Measurements from ENCODE around the gene SNX30. TPM values are rescaled to one million over a fixed set of nuclear protein-coding genes. Genes with fewer than 3 reads are reported as not detected.
A peak's percentile ranks its signal among the peaks of the same experiment; 100 is the strongest.

The SNX30 gene
- total and polyA plus RNA-seq, 4 donors, result 1.8 to 13.5 (median 6.5) TPM

DNA sequence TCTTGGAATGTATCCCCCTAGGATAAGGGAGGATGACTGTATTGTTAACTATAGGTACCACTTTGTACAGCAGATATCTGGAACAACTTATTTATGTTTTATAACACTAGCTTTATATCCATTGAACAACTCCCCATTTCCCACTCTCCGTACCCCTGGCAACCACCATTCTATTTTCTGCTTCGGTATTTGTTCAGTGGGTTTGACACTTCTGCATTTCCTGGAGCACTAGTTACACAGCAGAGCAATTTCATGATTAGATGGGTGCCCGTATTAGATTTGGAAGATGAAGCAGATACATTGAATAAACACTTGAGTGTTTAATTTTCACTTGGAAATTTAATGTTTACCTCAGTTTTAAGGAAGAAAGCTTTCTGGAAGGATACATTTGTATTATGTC is 72.7 kb downstream of the SNX30 start (continued):
- no peak for TF ChIP-seq YY1 (IDR thresholded peaks at IDR 0.05)
- TF ChIP-seq NR2F2 (IDR thresholded peaks at IDR 0.05), result no peak

DNA sequence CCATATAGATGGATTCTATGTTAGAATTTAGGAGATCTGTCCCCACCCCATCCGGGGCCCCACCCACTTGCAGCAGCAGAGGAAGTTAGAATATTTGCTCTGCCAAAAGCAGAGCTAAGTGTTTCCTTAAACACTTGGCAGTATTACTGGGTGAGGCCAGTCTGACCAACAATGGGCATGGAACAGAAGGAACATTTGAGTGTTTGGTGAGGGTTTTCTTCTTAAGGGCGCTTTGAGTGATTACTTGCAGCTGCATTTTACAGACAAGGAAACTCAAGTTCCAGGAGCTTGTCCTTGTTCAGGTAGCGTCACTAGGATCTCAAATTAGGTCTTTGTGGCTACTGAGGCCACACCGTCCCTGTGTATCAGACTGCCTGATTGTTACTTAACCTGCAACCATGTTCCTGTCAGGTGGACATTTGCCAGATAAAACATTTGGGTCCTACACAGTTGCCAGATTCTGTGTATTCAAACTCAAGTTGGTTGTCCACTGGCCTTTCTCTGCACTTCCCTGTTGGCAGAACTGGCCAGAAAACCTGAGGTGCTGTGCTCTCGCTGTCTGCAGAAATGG is 80.8 kb downstream of the SNX30 start:
- no peak overlapping the region for H3K9ac ChIP-seq (ENCODE audit: low read depth in 1 of 2, low read length in 2 of 2)
- peak; percentile 77 for TF ChIP-seq YY1 (IDR thresholded peaks at IDR 0.05)
- TF ChIP-seq SP1 (IDR thresholded peaks at IDR 0.05), result peak; percentile 39
- peak in 1 of 2 donors; percentile 5 for TF ChIP-seq RAD21 (IDR thresholded peaks at IDR 0.05)
- TF ChIP-seq, protein P1, sequence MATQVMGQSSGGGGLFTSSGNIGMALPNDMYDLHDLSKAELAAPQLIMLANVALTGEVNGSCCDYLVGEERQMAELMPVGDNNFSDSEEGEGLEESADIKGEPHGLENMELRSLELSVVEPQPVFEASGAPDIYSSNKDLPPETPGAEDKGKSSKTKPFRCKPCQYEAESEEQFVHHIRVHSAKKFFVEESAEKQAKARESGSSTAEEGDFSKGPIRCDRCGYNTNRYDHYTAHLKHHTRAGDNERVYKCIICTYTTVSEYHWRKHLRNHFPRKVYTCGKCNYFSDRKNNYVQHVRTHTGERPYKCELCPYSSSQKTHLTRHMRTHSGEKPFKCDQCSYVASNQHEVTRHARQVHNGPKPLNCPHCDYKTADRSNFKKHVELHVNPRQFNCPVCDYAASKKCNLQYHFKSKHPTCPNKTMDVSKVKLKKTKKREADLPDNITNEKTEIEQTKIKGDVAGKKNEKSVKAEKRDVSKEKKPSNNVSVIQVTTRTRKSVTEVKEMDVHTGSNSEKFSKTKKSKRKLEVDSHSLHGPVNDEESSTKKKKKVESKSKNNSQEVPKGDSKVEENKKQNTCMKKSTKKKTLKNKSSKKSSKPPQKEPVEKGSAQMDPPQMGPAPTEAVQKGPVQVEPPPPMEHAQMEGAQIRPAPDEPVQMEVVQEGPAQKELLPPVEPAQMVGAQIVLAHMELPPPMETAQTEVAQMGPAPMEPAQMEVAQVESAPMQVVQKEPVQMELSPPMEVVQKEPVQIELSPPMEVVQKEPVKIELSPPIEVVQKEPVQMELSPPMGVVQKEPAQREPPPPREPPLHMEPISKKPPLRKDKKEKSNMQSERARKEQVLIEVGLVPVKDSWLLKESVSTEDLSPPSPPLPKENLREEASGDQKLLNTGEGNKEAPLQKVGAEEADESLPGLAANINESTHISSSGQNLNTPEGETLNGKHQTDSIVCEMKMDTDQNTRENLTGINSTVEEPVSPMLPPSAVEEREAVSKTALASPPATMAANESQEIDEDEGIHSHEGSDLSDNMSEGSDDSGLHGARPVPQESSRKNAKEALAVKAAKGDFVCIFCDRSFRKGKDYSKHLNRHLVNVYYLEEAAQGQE (IDR thresholded peaks at IDR 0.05), result peak; percentile 36
- no peak for TF ChIP-seq EGR1 (IDR thresholded peaks at IDR 0.05; ENCODE audit: low read depth in 2 of 2)
- TF ChIP-seq, protein P2, sequence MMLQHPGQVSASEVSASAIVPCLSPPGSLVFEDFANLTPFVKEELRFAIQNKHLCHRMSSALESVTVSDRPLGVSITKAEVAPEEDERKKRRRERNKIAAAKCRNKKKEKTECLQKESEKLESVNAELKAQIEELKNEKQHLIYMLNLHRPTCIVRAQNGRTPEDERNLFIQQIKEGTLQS (IDR thresholded peaks at IDR 0.05), result no peak
- TF ChIP-seq NR2F2 (IDR thresholded peaks at IDR 0.05), result no peak
- no peak for TF ChIP-seq HNF4G (IDR thresholded peaks at IDR 0.05)
- peak; percentile 42 for TF ChIP-seq FOXA2 (IDR thresholded peaks at IDR 0.05)
- TF ChIP-seq FOXA1 (IDR thresholded peaks at IDR 0.05), result peak; percentile 36
- TF ChIP-seq, protein P3, sequence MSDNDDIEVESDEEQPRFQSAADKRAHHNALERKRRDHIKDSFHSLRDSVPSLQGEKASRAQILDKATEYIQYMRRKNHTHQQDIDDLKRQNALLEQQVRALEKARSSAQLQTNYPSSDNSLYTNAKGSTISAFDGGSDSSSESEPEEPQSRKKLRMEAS (IDR thresholded peaks at IDR 0.05), result no peak
- peak in 1 of 2 donors; percentile 49 for TF ChIP-seq HNF4A (conservative IDR thresholded peaks at IDR 0.05)
- peak in 1 of 2 donors; percentile 53 for TF ChIP-seq RXRA (IDR thresholded peaks at IDR 0.05)
- TF ChIP-seq TAF1 (conservative IDR thresholded peaks at IDR 0.05), result no peak
- WGBS, result 45% methylated on average over 5 of the region's 5 CpGs
- no peaks in the 10 kb centered on the region for H3K9me3 ChIP-seq (ENCODE audit: control insufficient read depth in 4 of 4, low read length in 3 of 4)
- H3K36me3 ChIP-seq (ENCODE audit: control insufficient read depth in 4 of 4, insufficient read depth in 3 of 4, low read depth in 1 of 4, low read length in 3 of 4), result no peaks in the 10 kb centered on the region
- H3K27me3 ChIP-seq (ENCODE audit: control insufficient read depth in 4 of 4, insufficient read depth in 4 of 4, low read length in 3 of 4), result no peaks in the 10 kb centered on the region
- H3K27ac ChIP-seq (ENCODE audit: low read depth in 1 of 2, low read length in 2 of 2), result peak overlapping the region; percentile 11 to 13
- peaks cover 3 to 21% (median 10%) of the 10 kb centered on the region in 4 donors for H3K4me1 ChIP-seq (ENCODE audit: control insufficient read depth in 4 of 4, insufficient read depth in 4 of 4, low read length in 3 of 4)
- H3K4me3 ChIP-seq (ENCODE audit: low read depth in 1 of 3, low read length in 3 of 3), result no peak overlapping the region
- DNase-seq (ENCODE audit: low spot score), result no peak

DNA sequence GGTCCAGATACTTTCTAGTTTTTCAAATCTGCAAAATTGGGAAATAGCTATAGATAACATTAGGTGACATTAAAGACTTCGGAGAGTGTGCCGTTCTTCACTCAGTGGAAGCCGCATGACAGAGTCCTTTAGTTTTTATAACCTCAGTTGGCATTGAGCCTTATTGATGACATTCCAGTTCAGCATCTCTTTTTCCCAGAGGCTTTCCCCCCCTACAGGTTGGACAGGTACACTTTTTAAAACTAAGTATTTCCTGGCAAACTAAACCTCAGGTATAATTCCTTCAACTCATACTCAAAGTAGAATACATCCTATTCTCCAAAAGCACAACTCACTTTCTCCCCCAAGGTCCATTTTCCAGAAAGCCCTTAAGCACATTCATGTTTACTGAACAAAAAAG is 81.4 kb downstream of the SNX30 start:
- 38% methylated on average over 3 of the region's 3 CpGs for WGBS
- H3K9ac ChIP-seq (ENCODE audit: low read depth in 1 of 2, low read length in 2 of 2), result no peak overlapping the region
- no peaks in the 10 kb centered on the region for H3K9me3 ChIP-seq (ENCODE audit: control insufficient read depth in 4 of 4, low read length in 3 of 4)
- TF ChIP-seq, protein P4, sequence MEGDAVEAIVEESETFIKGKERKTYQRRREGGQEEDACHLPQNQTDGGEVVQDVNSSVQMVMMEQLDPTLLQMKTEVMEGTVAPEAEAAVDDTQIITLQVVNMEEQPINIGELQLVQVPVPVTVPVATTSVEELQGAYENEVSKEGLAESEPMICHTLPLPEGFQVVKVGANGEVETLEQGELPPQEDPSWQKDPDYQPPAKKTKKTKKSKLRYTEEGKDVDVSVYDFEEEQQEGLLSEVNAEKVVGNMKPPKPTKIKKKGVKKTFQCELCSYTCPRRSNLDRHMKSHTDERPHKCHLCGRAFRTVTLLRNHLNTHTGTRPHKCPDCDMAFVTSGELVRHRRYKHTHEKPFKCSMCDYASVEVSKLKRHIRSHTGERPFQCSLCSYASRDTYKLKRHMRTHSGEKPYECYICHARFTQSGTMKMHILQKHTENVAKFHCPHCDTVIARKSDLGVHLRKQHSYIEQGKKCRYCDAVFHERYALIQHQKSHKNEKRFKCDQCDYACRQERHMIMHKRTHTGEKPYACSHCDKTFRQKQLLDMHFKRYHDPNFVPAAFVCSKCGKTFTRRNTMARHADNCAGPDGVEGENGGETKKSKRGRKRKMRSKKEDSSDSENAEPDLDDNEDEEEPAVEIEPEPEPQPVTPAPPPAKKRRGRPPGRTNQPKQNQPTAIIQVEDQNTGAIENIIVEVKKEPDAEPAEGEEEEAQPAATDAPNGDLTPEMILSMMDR (IDR thresholded peaks at IDR 0.05; ENCODE audit: low read depth, low read length, missing input control), result peak; percentile 1
- no peak for TF ChIP-seq TAF1 (conservative IDR thresholded peaks at IDR 0.05)
- H3K27me3 ChIP-seq (ENCODE audit: control insufficient read depth in 4 of 4, insufficient read depth in 4 of 4, low read length in 3 of 4), result no peaks in the 10 kb centered on the region
- H3K4me1 ChIP-seq (ENCODE audit: control insufficient read depth in 4 of 4, insufficient read depth in 4 of 4, low read length in 3 of 4), result peaks cover 3 to 27% (median 13%) of the 10 kb centered on the region in 4 donors
- H3K36me3 ChIP-seq (ENCODE audit: control insufficient read depth in 4 of 4, insufficient read depth in 3 of 4, low read depth in 1 of 4, low read length in 3 of 4), result no peaks in the 10 kb centered on the region
- no peak for DNase-seq (ENCODE audit: low spot score)
- no peak overlapping the region for H3K4me3 ChIP-seq (ENCODE audit: low read depth in 1 of 3, low read length in 3 of 3)
- peak overlapping the region; percentile 11 to 13 for H3K27ac ChIP-seq (ENCODE audit: low read depth in 1 of 2, low read length in 2 of 2)

All from liver (tissue), 9 donors.